Naive thymus-derived CD4-positive, alpha-beta T cell (primary cell): Measurements from ENCODE around the gene HES3. TPM values are rescaled to one million over a fixed set of nuclear protein-coding genes. Genes with fewer than 3 reads are reported as not detected.

Experiments used
- ATAC-seq: fragments of 150-1000 bp; cut with Tn5 transposase; 2 replicates; pipeline ENCODE4 v1.10.0; 2021; ENCODE audit warnings: mild to moderate bottlenecking, moderate library complexity
- CTCF ChIA-PET: fragments of 350-600 bp; sonication (Branson Sonifier 250); formaldehyde crosslinking; loops from one replicate; lab custom pipeline; 2021; ENCODE audit warnings: antibody characterized with exemption; lab: Charles Lee
- POLR2A ChIA-PET: fragments of 350-600 bp; sonication (Branson Sonifier 250); formaldehyde crosslinking; loops from one replicate; lab custom pipeline; 2021; ENCODE audit warnings: antibody characterized with exemption, inconsistent platforms; lab: Charles Lee
- DNase-seq, 9 donors: peaks; one replicate each; pipeline versions ENCODE4 v3.0.0 to v3.0.0-alpha.2; 2020 to 2022; ENCODE audit warnings: mixed read lengths in 1 of 9
- H3K27ac ChIP-seq: one replicate; pipeline ENCODE4 v1.7.0; 2013; ENCODE audit warnings: mild to moderate bottlenecking, low read depth, low read length, moderate library complexity
- H3K27me3 ChIP-seq, 2 donors: one replicate each; pipeline ENCODE4 v1.7.0; 2013; ENCODE audit warnings: low read length in 2 of 2, mild to moderate bottlenecking in 2 of 2, moderate library complexity in 2 of 2; ENCODE audit not compliant: control insufficient read depth in 2 of 2, insufficient read depth in 2 of 2
- H3K36me3 ChIP-seq, 3 experiments: 1 replicate in 2 of 3; 2 replicates in 1 of 3; pipeline ENCODE4 v1.7.0; 2013; ENCODE audit warnings: low read length in 3 of 3, mild to moderate bottlenecking in 3 of 3, moderate library complexity in 1 of 3; ENCODE audit not compliant: insufficient read depth in 3 of 3, control insufficient read depth in 2 of 3
- H3K4me1 ChIP-seq, 2 donors: one replicate each; pipeline ENCODE4 v1.7.0; 2013; ENCODE audit warnings: low read length in 2 of 2, mild to moderate bottlenecking in 2 of 2, moderate library complexity in 1 of 2; ENCODE audit not compliant: control insufficient read depth in 2 of 2, insufficient read depth in 2 of 2
- H3K4me3 ChIP-seq: 2 replicates; pipeline ENCODE4 v1.7.0; 2013; ENCODE audit warnings: mild to moderate bottlenecking, low read length
- H3K9me3 ChIP-seq, 3 experiments: 1 replicate in 2 of 3; 2 replicates in 1 of 3; pipeline ENCODE4 v1.7.0; 2013; ENCODE audit warnings: low read length in 3 of 3; ENCODE audit not compliant: control insufficient read depth in 2 of 3
- H3K27ac Mint-ChIP-seq, 9 donors: one replicate each; pipeline ENCODE4 v1.8.0; 2020 to 2022; ENCODE audit warnings: mixed read lengths in 9 of 9, mild to moderate bottlenecking in 8 of 9, moderate library complexity in 5 of 9, inconsistent platforms in 2 of 9
- H3K27me3 Mint-ChIP-seq, 5 donors: one replicate each; pipeline ENCODE4 v1.8.0; 2021 to 2022; ENCODE audit warnings: mixed read lengths in 5 of 5, mild to moderate bottlenecking in 1 of 5
- H3K36me3 Mint-ChIP-seq, 5 donors: one replicate each; pipeline ENCODE4 v1.8.0; 2020 to 2022; ENCODE audit warnings: mixed read lengths in 5 of 5, mild to moderate bottlenecking in 3 of 5, inconsistent platforms in 1 of 5
- H3K4me1 Mint-ChIP-seq, 7 donors: one replicate each; pipeline ENCODE4 v1.8.0; 2020 to 2022; ENCODE audit warnings: mixed read lengths in 7 of 7, mild to moderate bottlenecking in 3 of 7, inconsistent platforms in 1 of 7
- H3K4me3 Mint-ChIP-seq, 10 donors: one replicate each; pipeline ENCODE4 v1.8.0; 2020 to 2022; ENCODE audit warnings: mild to moderate bottlenecking in 10 of 10, mixed read lengths in 10 of 10, moderate library complexity in 6 of 10, inconsistent platforms in 2 of 10
- H3K9me3 Mint-ChIP-seq, 11 donors: one replicate each; pipeline ENCODE4 v1.8.0; 2020 to 2022; ENCODE audit warnings: mixed read lengths in 11 of 11, mild to moderate bottlenecking in 4 of 11, inconsistent platforms in 1 of 11, moderate library complexity in 1 of 11
- intact Hi-C, 2 donors: fragments of 100-400 bp; cut with micrococcal nuclease; formaldehyde crosslinking; loops; one replicate each; pipeline ENCODE4 v1.15.1; 2023
- polyA plus RNA-seq, 2 donors: library from polyadenylated mRNA; unstranded; fragments of 300-500 nt; fragmentation: Illumina TruSeq; gene quantifications; one replicate each; pipeline ENCODE4 v1.2.3, GENCODE V29; 2021
- total RNA-seq, 6 experiments: library from RNA in 5 of 6; stranded (reverse) in 5 of 6; gene quantifications; 1 replicate in 5 of 6; 2 replicates in 1 of 6; pipeline ENCODE4 v1.2.3 and lab custom pipeline; 2021 to 2026

The HES3 gene
- total and polyA plus RNA-seq, 7 experiments from 2014 or later: not detected

- DNase-seq: no peak
- peak overlapping the region in 3 of 10 donors; percentile 29 to 43 (median 39) for H3K4me3 Mint-ChIP-seq
- CTCF ChIA-PET: interaction anchor here (1.0 to 1.6 kb wide), 3 partner anchors 46 to 194 kb away, joined by 3 to 4 read pairs (median 3); no protein-coding TSS in a partner anchor
- H3K9me3 Mint-ChIP-seq: no peaks in the 10 kb centered on the region
- Histone ChIP-seq H3K4me3 (no peak overlapping the region), H3K27ac (no peak overlapping the region), H3K4me1 (peaks cover 3 to 13% of the 10 kb centered on the region in 2 donors), H3K36me3 (no peaks in the 10 kb centered on the region), H3K9me3 (no peaks in the 10 kb centered on the region), H3K27me3 (peaks cover 20 to 45% of the 10 kb centered on the region in 2 donors)
- peaks cover 0 to 4% (median 0%) of the 10 kb centered on the region in 5 donors for H3K36me3 Mint-ChIP-seq
- peaks cover 42 to 75% (median 45%) of the 10 kb centered on the region in 5 donors for H3K27me3 Mint-ChIP-seq
- H3K27ac Mint-ChIP-seq: peak overlapping the region in 1 of 9 donors; percentile 42
- intact Hi-C loops: loop anchor here (1.0 to 5.0 kb wide), 5 partner anchors 35 to 192 kb away; partner anchors contain the start of genes ESPN (in 1 of the 2) and RPL22 (in 1 of the 2)
- POLR2A ChIA-PET: no interaction called here
- no peak for ATAC-seq
- peaks cover 5 to 19% (median 12%) of the 10 kb centered on the region in 7 donors for H3K4me1 Mint-ChIP-seq
These were observed 546 bp downstream of the HES3 start for GRCh38 chr1:6244401-6245049.

- Histone ChIP-seq H3K9me3 (no peaks in the 10 kb centered on the region), H3K27me3 (peaks cover 20 to 45% of the 10 kb centered on the region in 2 donors), H3K4me3 (no peak overlapping the region), H3K36me3 (no peaks in the 10 kb centered on the region), H3K27ac (no peak overlapping the region), H3K4me1 (peaks cover 3 to 13% of the 10 kb centered on the region in 2 donors)
- Mint-ChIP-seq H3K36me3 (peaks cover 0 to 4% (median 0%) of the 10 kb centered on the region in 5 donors), H3K4me1 (peaks cover 5 to 19% (median 12%) of the 10 kb centered on the region in 7 donors), H3K27ac (no peak overlapping the region), H3K27me3 (peaks cover 37 to 73% (median 45%) of the 10 kb centered on the region in 5 donors), H3K4me3 (peak overlapping the region in 1 of 10 donors; percentile 43), H3K9me3 (no peaks in the 10 kb centered on the region)
- ChIA-PET POLR2A (interaction anchor here (0.8 kb wide), 1 partner anchor 327 kb away, joined by 3 read pairs; no protein-coding TSS in a partner anchor), CTCF (interaction anchor here (1.0 to 1.2 kb wide), 4 partner anchors 7 to 194 kb away, joined by 3 to 4 read pairs (median 3); no protein-coding TSS in a partner anchor)
- DNase-seq (peak; percentile 43 to 92 (median 75)), ATAC-seq (peak; percentile 88)
- intact Hi-C loops: loop anchor here (1.0 to 5.0 kb wide), 5 partner anchors 36 to 193 kb away; partner anchors contain the start of genes ESPN (in 1 of the 2) and RPL22 (in 1 of the 2)
These were observed 1.3 kb downstream of the HES3 start for GRCh38 chr1:6245086-6245868.

GRCh38 chr1:6245869-6246496 is 2.0 kb downstream of the HES3 start:
- POLR2A ChIA-PET: interaction anchor here (0.8 kb wide), 1 partner anchor 328 kb away, joined by 3 read pairs; no protein-coding TSS in a partner anchor
- no peaks in the 10 kb centered on the region for H3K9me3 ChIP-seq
- peaks cover 5 to 19% (median 12%) of the 10 kb centered on the region in 7 donors for H3K4me1 Mint-ChIP-seq
- H3K4me3 Mint-ChIP-seq: peak overlapping the region in 4 of 10 donors; percentile 51 to 85 (median 67)
- H3K27me3 Mint-ChIP-seq: peaks cover 35 to 73% (median 44%) of the 10 kb centered on the region in 5 donors
- intact Hi-C loops: loop anchor here (1.0 to 5.0 kb wide), 16 partner anchors 10 to 401 kb away; partner anchors contain the start of genes ESPN (in 1 of the 2), NOL9 (in 1 of the 2) and RPL22 (in 1 of the 2)
- no peak for ATAC-seq
- peaks cover 3 to 13% of the 10 kb centered on the region in 2 donors for H3K4me1 ChIP-seq
- H3K9me3 Mint-ChIP-seq: no peaks in the 10 kb centered on the region
- H3K4me3 ChIP-seq: no peak overlapping the region
- peak overlapping the region in 2 of 9 donors; percentile 74 to 84 for H3K27ac Mint-ChIP-seq
- peaks cover 20 to 45% of the 10 kb centered on the region in 2 donors for H3K27me3 ChIP-seq
- peaks cover 0 to 4% (median 0%) of the 10 kb centered on the region in 5 donors for H3K36me3 Mint-ChIP-seq
- DNase-seq: peak in 3 of 9 donors; percentile 28 to 72 (median 36)
- CTCF ChIA-PET: interaction anchor here (0.6 to 2.5 kb wide), 12 partner anchors 8 to 365 kb away, joined by 3 to 7 read pairs (median 4); no protein-coding TSS in a partner anchor
- H3K36me3 ChIP-seq: no peaks in the 10 kb centered on the region
- no peak overlapping the region for H3K27ac ChIP-seq

GRCh38 chr1:6246497-6247467 is 2.8 kb downstream of the HES3 start:
- H3K9me3 ChIP-seq: no peaks in the 10 kb centered on the region
- Mint-ChIP-seq H3K27me3 (peaks cover 27 to 71% (median 36%) of the 10 kb centered on the region in 5 donors), H3K4me3 (peak overlapping the region in 9 of 10 donors; percentile 38 to 85 (median 58)), H3K36me3 (no peaks in the 10 kb centered on the region), H3K9me3 (no peaks in the 10 kb centered on the region), H3K4me1 (peaks cover 5 to 15% (median 8%) of the 10 kb centered on the region in 7 donors), H3K27ac (peak overlapping the region in 4 of 9 donors; percentile 62 to 84 (median 74))
- H3K4me1 ChIP-seq: peaks cover 3 to 13% of the 10 kb centered on the region in 2 donors
- intact Hi-C loops: loop anchor here (1.0 to 5.0 kb wide), 12 partner anchors 10 to 400 kb away; partner anchors contain the start of genes ESPN (in 1 of the 2) and NOL9 (in 1 of the 2)
- H3K36me3 ChIP-seq: no peaks in the 10 kb centered on the region
- POLR2A ChIA-PET: no interaction called here
- CTCF ChIA-PET: interaction anchor here (0.6 to 2.5 kb wide), 21 partner anchors 9 to 365 kb away, joined by 3 to 7 read pairs (median 4); no protein-coding TSS in a partner anchor
- peak; percentile 86 for ATAC-seq
- H3K27ac ChIP-seq: no peak overlapping the region
- peaks cover 15 to 38% of the 10 kb centered on the region in 2 donors for H3K27me3 ChIP-seq
- H3K4me3 ChIP-seq: no peak overlapping the region
- DNase-seq: peak; percentile 58 to 83 (median 72)

DNA sequence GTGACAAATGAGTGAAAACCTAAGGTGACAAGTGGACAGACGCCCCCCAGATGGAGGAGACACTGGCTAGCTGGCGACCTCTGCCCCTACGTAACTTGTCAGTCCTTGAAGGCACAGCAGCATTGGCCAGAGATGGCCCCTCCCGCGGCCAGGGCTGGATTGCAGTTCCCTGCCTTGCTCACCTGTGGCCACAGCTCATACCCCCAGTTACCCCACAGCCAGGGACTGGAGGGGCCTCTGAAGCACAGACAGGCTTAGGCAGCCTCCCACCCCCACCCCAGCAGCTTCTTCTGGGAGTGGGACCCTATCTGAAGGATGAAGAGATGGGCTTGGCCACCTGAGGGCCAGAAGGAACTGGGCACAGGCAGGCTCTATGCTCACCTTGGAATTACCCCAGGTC is 3.7 kb downstream of the HES3 start:
- Histone ChIP-seq H3K9me3 (no peaks in the 10 kb centered on the region), H3K4me3 (no peak overlapping the region), H3K27ac (no peak overlapping the region), H3K36me3 (no peaks in the 10 kb centered on the region), H3K27me3 (peaks cover 15 to 38% of the 10 kb centered on the region in 2 donors), H3K4me1 (peaks cover 3 to 13% of the 10 kb centered on the region in 2 donors)
- Mint-ChIP-seq H3K4me3 (no peak overlapping the region), H3K27ac (no peak overlapping the region), H3K4me1 (peaks cover 5 to 15% (median 8%) of the 10 kb centered on the region in 7 donors), H3K27me3 (peaks cover 27 to 73% (median 36%) of the 10 kb centered on the region in 5 donors), H3K9me3 (no peaks in the 10 kb centered on the region), H3K36me3 (no peaks in the 10 kb centered on the region)
- intact Hi-C loops: loop anchor here (2.0 to 5.0 kb wide), 4 partner anchors 33 to 399 kb away; partner anchors contain the start of gene ESPN (in 1 of the 2)
- no peak for ATAC-seq
- ChIA-PET POLR2A (no interaction called here), CTCF (interaction anchor here (0.6 to 2.5 kb wide), 13 partner anchors 96 to 823 kb away, joined by 3 to 7 read pairs (median 4); no protein-coding TSS in a partner anchor)
- DNase-seq: no peak
